Kidney tubule cell (primary cell): ENCODE data around the gene TRIP4.
"Not testable (repeated sequence)": the region's sequence is repeated elsewhere in the genome, so short reads cannot be mapped to it uniquely, and the experiment has no call there.

Experiments used
- DNase-seq: peaks from one replicate; pipeline ENCODE4 v3.0.0-alpha.2; 2018; ENCODE audit warnings: low spot score

The TRIP4 gene

GRCh38 chr15:64381000-64381751 lies 6.5 kb upstream of the TRIP4 start, which contains the start of gene PCLAF:
TSS of gene PCLAF (minus strand) at chr15:64381441. CDS start at chr15:64381371, 70 bp downstream.
- peak; percentile 93 for DNase-seq

DNA sequence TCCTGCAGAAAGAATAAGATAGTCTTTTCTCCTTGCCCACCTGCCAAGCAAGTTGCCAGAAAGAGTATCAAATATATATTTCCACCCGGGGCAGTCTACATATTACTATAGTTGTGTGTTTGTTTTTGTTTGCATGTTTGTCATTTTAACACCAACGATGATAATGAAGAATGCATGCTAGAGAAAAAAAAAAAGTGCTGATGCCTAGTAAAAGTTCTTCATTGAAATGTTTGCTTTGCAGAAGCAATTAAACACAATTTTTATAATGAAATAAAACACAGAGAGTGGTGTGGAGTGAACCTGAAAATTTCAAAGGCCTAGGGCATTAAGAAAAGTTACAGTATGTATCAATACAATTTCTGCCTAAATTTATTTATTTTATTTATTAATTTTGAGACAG lies 3.9 kb upstream of the TRIP4 start:
- no peak for DNase-seq

DNA sequence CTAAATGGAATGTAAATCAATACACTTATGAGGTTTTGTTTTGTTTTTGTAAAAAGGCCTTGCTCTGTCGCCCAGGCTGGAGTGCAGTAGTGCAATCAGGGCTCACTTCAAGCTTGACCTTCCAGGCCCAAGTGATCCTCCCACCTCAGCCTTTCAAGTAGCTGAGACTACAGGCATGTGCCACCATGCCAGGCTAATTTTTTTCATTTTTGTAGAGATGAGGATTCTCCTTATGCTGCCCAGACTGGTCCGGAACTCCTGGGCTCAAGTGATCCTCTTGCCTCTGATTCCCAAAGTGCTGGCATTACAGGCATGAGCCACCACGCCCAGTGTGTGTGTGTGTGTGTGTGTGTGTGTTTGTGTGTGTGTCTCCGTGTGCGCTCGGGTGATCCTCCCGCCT lies 1.3 kb upstream of the TRIP4 start:
- no peak for DNase-seq

DNA sequence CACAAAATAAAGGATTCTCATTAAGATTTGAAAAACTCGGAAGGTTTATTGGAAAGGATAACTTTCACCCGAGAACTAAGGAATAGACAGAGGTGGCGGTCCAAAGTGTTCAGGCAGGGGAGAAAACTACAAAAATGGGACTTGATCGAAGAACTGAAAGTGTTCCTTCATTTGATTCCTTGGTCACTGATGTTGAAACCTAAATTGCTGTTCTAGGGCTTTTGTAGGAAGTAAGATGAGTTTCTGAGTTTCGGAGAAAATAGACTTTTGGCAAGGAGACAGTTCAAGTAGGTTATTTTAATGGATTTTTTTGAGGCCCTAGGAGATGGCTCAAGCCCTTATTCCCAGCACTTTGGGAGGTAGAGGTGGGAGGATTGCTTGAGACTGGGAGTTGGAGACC lies 1.4 kb downstream of the TRIP4 start:
- DNase-seq, result no peak

DNA sequence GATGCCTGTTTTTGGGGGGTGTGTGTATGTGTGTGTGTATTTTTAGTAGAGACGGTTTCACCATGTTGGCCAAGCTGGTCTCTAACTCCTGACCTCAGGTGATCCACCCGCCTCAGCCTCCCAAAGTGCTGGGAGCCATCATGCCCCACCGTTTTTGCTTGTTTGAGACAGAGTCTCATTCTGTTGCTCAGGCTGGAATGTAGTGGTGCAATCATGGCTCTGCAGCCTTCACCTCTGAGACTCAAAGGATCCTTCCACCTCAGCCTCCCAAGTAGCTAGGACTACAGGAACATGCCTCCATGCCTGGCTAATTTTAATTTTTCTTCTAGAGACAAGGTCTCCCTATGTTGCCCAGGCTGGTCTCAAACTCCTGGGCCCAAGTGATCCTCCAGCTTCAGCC lies 4.8 kb downstream of the TRIP4 start:
- not testable (repeated sequence) for DNase-seq

DNA sequence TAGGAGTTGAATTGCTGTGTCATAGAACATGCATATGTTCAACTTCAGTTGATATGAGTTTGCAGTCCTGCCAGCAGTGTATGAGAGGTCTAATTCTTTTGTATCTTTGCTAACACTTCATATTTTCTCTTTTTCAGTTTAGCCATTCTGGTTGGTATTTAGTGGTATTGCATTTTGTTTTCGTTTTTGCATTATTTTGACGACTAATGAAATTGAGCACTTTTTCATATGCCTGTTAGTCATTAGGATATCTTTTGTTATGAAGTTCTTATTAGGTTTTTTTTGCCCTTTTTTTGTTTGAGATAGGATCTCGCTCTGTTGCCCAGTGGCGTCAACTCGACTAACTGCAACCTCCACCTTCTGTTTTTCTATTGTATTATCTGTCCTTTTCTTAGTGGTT lies 9.2 kb downstream of the TRIP4 start:
- DNase-seq, result no peak

DNA sequence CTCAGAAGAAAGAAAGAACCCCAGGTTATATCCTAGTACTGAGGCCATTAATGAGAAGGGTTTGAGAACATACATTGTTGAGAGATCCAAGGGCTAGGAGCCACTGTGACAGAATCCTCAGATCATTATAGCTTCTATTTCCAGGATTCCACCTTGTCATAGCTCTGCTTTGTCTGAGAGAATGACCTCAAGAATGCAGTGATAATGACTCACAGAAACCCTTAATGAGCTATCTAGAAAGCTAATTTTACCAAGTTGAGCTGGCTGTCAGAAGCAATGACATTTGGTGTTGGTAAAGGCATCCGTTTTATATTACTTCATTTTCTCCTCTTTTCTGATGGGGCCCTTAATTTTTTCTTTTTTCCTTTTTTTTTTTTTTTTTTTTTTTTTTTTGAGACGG lies 10.9 kb downstream of the TRIP4 start:
- peak; percentile 54 for DNase-seq

- DNase-seq, result no peak
These were observed 12.9 kb downstream of the TRIP4 start for GRCh38 chr15:64400583-64400982.

GRCh38 chr15:64412216-64412615 lies 24.6 kb downstream of the TRIP4 start:
- DNase-seq, result no peak

GRCh38 chr15:64422697-64423096 lies 35.1 kb downstream of the TRIP4 start:
- no peak for DNase-seq

GRCh38 chr15:64423970-64424369 lies 36.3 kb downstream of the TRIP4 start:
- DNase-seq, result no peak

DNA sequence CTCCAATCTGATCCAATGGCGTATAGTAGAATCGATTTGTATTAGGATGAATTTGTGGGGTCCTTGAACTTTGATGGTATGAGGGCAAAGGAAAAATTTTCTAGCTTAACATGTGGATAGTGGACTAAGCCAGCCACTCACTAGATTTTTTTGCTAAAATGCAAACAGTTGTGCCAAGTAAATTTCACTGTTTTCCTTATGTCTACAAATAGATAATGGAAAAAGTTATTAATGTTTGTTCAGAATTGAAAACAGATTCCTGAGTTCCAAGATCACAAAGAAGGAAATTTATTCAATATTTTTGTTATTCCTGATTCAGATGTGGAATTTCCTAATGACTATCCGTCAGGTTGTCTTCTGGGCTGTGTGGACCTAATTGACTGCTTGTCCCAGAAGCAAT lies 37.6 kb downstream of the TRIP4 start:
- DNase-seq, result no peak

DNA sequence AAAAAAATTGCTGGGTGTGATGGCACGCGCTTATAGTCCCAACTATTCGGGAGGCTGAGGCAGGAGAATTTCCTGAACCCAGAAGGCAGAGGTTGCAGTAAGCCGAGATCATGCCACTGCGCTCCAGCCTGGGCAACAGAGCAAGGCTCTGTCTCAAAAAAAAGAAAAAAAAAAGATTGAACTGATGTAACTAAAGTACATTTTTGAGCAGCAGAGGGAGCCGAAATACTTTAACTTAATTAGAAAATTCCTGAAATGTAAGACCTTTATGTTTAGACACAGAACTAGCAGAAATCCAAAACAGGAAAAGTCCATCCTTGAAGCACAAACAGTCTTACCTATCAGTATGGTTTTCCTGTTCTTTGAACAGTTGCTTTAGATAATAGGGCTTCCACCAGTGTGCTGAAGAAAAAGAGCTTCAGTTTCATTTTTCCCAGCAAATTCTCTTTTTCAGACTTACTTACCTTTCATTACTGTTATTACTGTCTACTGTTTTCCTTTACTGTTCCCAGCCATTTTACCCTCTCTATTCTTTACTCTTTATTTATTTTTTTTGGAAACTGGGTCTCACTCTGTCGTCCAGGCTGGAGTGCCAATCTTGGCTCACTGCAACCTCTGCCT lies 39.3 kb downstream of the TRIP4 start:
- DNase-seq, result no peak

DNA sequence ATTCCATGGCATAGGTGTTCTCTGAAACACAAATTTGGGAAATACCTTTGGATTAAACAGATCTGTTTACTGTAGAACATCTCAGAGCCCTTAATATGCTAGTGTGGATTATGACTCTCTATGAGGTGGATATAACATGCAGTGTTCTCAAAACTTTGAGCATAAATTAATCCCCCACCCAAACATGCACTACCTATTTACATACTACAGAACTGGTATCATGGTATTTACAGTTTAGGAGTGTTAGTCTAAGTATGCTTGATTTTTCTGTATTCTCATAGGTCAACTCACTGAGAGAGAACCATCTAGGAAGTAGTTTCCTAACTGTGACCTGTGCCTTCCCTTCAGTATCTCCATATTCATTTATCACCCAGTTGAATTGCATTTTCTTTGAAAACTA lies 41.8 kb downstream of the TRIP4 start:
- no peak for DNase-seq

GRCh38 chr15:64430000-64430735 lies 42.5 kb downstream of the TRIP4 start:
- no peak for DNase-seq

- DNase-seq, result no peak
These were observed 50.3 kb downstream of the TRIP4 start for GRCh38 chr15:64437982-64438381.

DNA sequence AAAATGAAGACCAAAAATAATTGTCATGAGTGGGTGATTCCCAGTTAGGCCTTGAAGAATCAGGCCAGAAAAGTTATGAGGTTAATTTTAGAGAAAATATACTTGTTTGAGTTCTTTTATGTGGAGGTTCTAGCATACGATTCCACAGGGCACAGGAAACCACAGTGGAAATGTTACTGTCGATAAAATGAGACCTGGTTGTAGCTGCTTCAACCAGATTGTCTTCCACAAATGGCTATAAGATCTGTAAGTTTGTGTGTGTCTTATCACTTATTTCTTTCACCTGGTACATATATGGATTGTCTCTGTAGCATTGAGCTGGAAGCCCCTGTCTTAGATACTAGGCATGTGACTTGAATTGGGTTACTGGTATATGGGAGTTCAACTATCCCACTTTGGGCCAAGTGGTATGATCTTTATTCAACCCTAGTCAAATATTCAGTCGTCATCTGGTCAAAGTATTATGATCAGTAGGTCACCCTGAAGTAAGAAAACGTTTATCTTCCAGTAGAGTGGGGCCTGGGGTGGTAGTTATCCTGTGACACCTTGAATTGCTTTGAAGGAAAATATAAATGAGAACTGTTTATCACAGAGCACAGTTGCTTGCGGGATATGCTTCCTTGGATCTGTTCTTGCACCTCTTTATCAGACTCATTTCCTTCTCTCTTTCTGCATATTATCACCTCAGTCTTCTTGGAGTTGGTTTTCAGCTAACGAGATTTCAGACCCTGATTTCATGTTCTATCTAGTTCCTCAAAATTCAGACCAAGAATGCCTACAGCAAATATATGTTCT lies 51.2 kb downstream of the TRIP4 start:
- DNase-seq, result no peak

GRCh38 chr15:64441852-64442251 lies 54.2 kb downstream of the TRIP4 start:
- DNase-seq, result no peak

DNA sequence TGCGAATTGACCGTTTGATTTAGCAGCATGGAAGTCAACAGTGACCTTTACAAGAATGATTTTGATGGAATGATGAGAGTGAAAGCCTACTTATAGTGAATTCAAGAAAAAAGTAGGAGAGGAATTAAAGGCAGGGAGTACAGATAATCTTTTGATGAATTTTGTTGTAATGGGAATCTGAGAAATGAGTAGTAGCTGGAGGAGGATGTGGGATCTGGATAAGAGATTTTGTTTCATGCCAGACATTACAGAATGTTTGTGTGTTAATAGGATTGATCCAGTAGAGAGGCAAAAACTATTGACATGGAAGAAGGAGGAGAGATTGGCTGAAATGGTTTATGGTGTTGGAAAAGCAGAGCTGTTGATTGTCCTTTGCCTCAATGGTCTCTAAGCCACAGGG lies 55.4 kb downstream of the TRIP4 start:
- DNase-seq, result no peak

DNA sequence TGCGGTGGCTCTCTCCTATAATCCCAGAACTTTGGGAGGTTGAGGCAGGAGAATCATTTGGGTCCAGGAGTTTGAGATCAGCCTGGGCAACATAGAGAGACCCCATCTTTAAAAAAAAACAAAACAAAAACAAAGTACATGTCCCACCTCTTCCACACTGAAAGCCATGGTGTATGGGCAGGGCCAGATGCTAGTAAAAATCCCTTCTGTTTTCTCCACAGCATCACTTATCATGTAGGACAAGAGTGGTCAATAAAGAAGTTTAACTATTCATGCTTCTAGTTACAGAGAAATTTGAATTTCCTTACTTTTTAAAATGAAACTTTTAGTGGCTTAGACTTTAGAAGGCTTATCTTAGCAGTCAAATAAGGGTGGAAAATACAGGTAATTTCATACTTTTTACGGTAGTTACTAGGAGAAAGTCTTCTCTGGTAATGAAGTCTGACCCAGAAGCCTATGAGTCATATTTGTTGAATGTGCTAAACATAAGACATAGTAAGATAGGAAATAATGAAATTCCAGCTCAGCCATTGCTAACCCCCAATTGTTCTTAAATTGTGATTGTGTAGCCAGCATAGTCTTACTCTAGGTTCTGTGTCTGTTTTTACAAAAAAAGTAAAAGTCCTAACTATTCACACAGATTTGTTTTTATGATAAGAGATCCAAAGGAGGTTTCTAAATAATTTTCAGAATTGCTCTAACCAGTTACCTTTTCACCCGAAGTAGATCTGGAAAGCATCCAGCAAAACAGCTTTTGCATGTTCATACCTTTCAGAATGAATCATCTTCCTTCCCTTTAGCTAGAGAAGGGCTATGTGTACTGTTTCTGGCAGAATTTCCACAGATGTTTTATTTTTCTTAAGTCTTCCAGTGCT lies 56.3 kb downstream of the TRIP4 start:
- DNase-seq, result peak; percentile 89

DNA sequence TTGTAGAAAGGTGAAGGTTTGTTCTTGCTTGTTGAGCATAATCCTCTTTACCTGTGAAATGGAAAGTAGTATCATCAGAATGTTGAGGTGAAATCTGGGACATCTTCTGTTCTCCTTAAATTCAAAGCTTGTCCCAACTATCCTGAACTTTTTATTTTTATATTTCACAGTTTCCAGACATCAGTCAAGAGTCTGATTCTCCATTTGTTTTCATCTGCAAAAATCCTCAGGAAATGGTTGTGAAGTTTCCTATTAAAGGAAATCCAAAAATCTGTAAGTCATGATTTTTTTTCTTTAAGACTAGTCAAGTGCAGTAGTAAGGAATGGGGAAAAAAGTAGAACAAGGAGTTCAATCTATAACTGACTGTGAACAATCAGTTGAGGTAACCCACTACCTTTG lies 57.2 kb downstream of the TRIP4 start:
- DNase-seq, result no peak
